ENCODE measurements around the gene BRINP1. TPM values are rescaled to one million over a fixed set of nuclear protein-coding genes. Genes with fewer than 3 reads are reported as not detected.
"Not testable (repeated sequence)": the region's sequence is repeated elsewhere in the genome, so short reads cannot be mapped to it uniquely, and the experiment has no call there.

BRINP1 gene
- total and polyA plus RNA-seq, 2 of the 8 experiments (the other 6 are each of a cell fraction or from before 2014, with no cell fraction given): 19.5 to 20.5 TPM

- not testable (repeated sequence) for H3K4ac ChIP-seq (replicated peaks; ENCODE audit: insufficient read length, low read depth, low read length); H3K27me3 ChIP-seq (replicated peaks in 1 of 4; ENCODE audit: control insufficient read depth in 3 of 4, extremely low read depth in 1 of 4, insufficient read depth in 3 of 4, low read length in 3 of 4); H3K9me3 ChIP-seq (ENCODE audit: insufficient read depth in 2 of 2, low read depth in 1 of 2, low read length in 1 of 2); H3K14ac ChIP-seq (ENCODE audit: insufficient read length); H2BK15ac ChIP-seq (ENCODE audit: low read length); H3K79me2 ChIP-seq (ENCODE audit: control insufficient read depth in 1 of 2, insufficient read depth in 2 of 2, low read length in 2 of 2); H3K23me2 ChIP-seq (ENCODE audit: low read depth, low read length); H2BK120ac ChIP-seq (replicated peaks; ENCODE audit: low read depth, low read length); H2BK5ac ChIP-seq (ENCODE audit: low read depth, low read length); FAIRE-seq; H4K5ac ChIP-seq (ENCODE audit: insufficient read length, low read depth, low read length); H3K79me1 ChIP-seq (ENCODE audit: low read depth, low read length); H3K4me1 ChIP-seq (replicated peaks in 1 of 4; ENCODE audit: control insufficient read depth in 3 of 4, insufficient read depth in 4 of 4, low read length in 3 of 4); H3K18ac ChIP-seq (ENCODE audit: extremely low read depth, low read length); H4K20me1 ChIP-seq (replicated peaks in 1 of 2; ENCODE audit: control insufficient read depth in 1 of 2, insufficient read depth in 2 of 2, low read length in 2 of 2); H2BK20ac ChIP-seq (ENCODE audit: low read length); H4K91ac ChIP-seq (replicated peaks; ENCODE audit: insufficient read length, low read length); H2BK12ac ChIP-seq (ENCODE audit: low read depth, low read length); H3K23ac ChIP-seq (ENCODE audit: insufficient read length); H3K36me3 ChIP-seq (ENCODE audit: control insufficient read depth in 2 of 4, insufficient read depth in 4 of 4, low read length in 3 of 4); H2AK5ac ChIP-seq (ENCODE audit: low read depth, low read length); H3K56ac ChIP-seq (replicated peaks; ENCODE audit: insufficient read length, low read depth, low read length); H2AFZ ChIP-seq (ENCODE audit: low read length)
- DNase-seq (ENCODE audit: low read depth in 1 of 2, low spot score in 2 of 2): peak; percentile 9 to 79
- peak overlapping the region; percentile 86; the same call in 1 of the 2 replicates for H3K27ac ChIP-seq (ENCODE audit: low read depth, low read length)
- H3K9ac ChIP-seq (replicated peaks in 1 of 4; ENCODE audit: extremely low read depth in 1 of 4, low read depth in 3 of 4, low read length in 3 of 4): peak overlapping the region in 3 of 4 experiments; percentile 56 to 85 (median 67); a peak in 6 of 7 replicates
- POLR2A ChIA-PET (ENCODE audit: partially characterized antibody): interaction anchor here (0.7 to 1.5 kb wide), 4 partner anchors 9 to 172 kb away, joined by 3 to 6 read pairs (median 4); no protein-coding TSS in a partner anchor
- CTCF ChIA-PET (ENCODE audit: partially characterized antibody): interaction anchor here (0.8 kb wide), 1 partner anchor 114 kb away, joined by 3 read pairs; no protein-coding TSS in a partner anchor
- TF ChIP-seq ASH2L (IDR thresholded peaks at IDR 0.05; ENCODE audit: low read length): peak; percentile 69
- TF ChIP-seq CHD2 (IDR thresholded peaks at IDR 0.05; ENCODE audit: low read length): 0 out of 2 replicates have a peak, but pooled peaks have one; percentile 35
- peak; percentile 51; the same call in 1 of the 2 replicates for TF ChIP-seq RBBP5 (IDR thresholded peaks at IDR 0.05; ENCODE audit: borderline replicate concordance, low read depth, low read length)
- WGBS, 2 experiments (ENCODE audit: extremely low coverage in 1 of 2, insufficient coverage in 1 of 2, insufficient read length in 1 of 2, insufficient replicate concordance in 2 of 2, low coverage in 1 of 2, low lambda C conversion rate in 2 of 2, missing lambda C conversion rate in 1 of 2): 4% methylated on average over 21 of the region's 27 CpGs; no CpG with 5 or more reads in 1 of the 2 experiments
- H3K4me3 ChIP-seq (ENCODE audit: extremely low read depth in 1 of 4, insufficient read depth in 2 of 4, low read depth in 3 of 4, low read length in 4 of 4): peak overlapping the region; percentile 43 to 67 (median 54)
- peak overlapping the region; percentile 89; the same call in 1 of the 2 replicates for H4K8ac ChIP-seq (ENCODE audit: extremely low read depth, insufficient read depth, low read length)
- peak overlapping the region; percentile 65 to 73 for H3K4me2 ChIP-seq (ENCODE audit: insufficient read depth in 1 of 2, low read depth in 2 of 2, low read length in 2 of 2)
Observed at GRCh38 chr9:119169222-119169621, 200.0 kb downstream of the BRINP1 start.
